Measurements from ENCODE around the gene FAM200A. TPM values are rescaled to one million over a fixed set of nuclear protein-coding genes. Genes with fewer than 3 reads are reported as not detected.
A peak's percentile ranks its signal among the peaks of the same experiment; 100 is the strongest.

Gene FAM200A
- total and polyA plus RNA-seq, 2 of the 4 experiments (the other 2 are of a cell fraction) = 5.9 to 6.0 TPM

DNA sequence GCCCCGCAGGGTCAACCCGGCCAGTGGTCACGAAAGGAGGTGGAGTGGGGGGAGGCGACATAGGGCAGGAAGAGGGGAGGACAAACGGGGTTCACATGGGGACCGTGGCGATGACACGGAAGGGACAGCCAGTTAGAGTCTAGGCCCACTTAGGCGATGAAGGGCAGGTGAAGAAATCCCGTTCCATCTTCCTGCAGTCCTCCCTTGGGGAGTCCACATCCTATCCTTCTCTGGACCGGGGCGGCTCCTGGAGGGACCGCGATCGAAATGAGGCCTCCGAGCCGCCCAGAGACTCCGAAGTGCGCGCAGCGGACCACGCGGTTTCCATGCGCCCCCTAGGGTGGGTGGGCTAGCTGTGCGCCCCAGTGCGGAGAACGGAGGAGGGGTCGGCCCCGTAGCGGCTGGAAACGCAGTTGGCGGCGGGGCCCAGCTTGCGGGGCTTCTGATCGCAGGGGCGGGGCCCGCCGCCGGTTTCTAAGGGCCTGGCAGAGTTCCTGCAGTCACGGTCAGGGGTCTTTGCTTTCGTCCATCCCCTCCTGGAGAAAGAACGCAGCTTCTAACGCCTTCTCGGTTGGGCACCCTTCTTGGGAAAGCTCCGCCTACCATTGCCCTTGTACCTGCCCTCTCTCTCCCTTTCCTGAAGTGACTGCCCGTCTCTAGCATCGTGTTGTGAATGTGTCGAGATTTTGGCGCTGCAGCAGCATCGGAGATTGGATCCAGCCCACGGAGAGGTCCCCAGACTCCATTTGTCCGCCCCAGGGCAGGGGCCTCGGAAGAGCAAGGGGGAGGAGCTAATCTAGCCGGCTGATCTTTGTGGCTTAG is 28.3 kb upstream of the FAM200A start:
- peak; percentile 23 for DNase-seq
- WGBS, 2 experiments (ENCODE audit: extremely low coverage in 2 of 2, insufficient read length in 1 of 2) = 2% methylated on average over 7 of the region's 54 CpGs; no CpG with 5 or more reads in 1 of the 2 experiments
- in situ Hi-C loops (cut with MboI; ENCODE audit: low sequenced_read_pairs) = no loop called here

More for the DNA sequence above, 28.3 kb upstream of the FAM200A start:
- H2BK120ac ChIP-seq (ENCODE audit: low read depth, low read length) = peak overlapping the region; percentile 64; the same call in 1 of the 2 replicates
- H3K27ac ChIP-seq (ENCODE audit: insufficient read depth, low read length) = no peak overlapping the region; the same call in 1 of the 2 replicates
- no peaks in the 10 kb centered on the region for H3K27me3 ChIP-seq (ENCODE audit: control insufficient read depth, insufficient read depth, low read length)
- BruUV-seq (replicated peaks) = no TSS peak
- peak overlapping the region; percentile 68 for H3K4me3 ChIP-seq (ENCODE audit: insufficient read depth, low read depth, low read length)
- dilution Hi-C loops (cut with HindIII; ENCODE audit: low sequenced_read_pairs, unreplicated experiment) = no loop called here
- H3K18ac ChIP-seq (ENCODE audit: low read depth, low read length) = peak overlapping the region; percentile 54; the same call in 1 of the 2 replicates
- CTCF ChIA-PET = interaction anchor here (0.8 to 1.0 kb wide), 2 partner anchors 36 to 55 kb away, joined by 3 to 4 read pairs; no protein-coding TSS in a partner anchor
- H3K14ac ChIP-seq (replicated peaks; ENCODE audit: low read depth, low read length) = peak overlapping the region; percentile 72
- peak overlapping the region; percentile 98 for H3K4me2 ChIP-seq (ENCODE audit: low read depth, low read length)
- H3K9me1 ChIP-seq (ENCODE audit: insufficient read depth, low read length) = no peaks in the 10 kb centered on the region
- POLR2A ChIA-PET (ENCODE audit: unreplicated experiment) = no interaction called here
- H4K20me1 ChIP-seq (ENCODE audit: insufficient read depth, low read length) = peaks cover 4% of the 10 kb centered on the region; the same call in 1 of the 2 replicates
- peaks cover 7 to 14% of the 10 kb centered on the region in 2 experiments for H3K79me1 ChIP-seq (ENCODE audit: low read depth in 1 of 2, low read length in 2 of 2)
- peaks cover 4% of the 10 kb centered on the region; the same call in 1 of the 2 replicates for H3K4me1 ChIP-seq (ENCODE audit: control insufficient read depth, insufficient read depth, low read length)
- peak overlapping the region; percentile 81 for H3K23ac ChIP-seq (ENCODE audit: low read depth, low read length)
- TF ChIP-seq CHD1 (IDR thresholded peaks at IDR 0.05; ENCODE audit: low read depth, low read length) (no peak), MXI1 (IDR thresholded peaks at IDR 0.05; ENCODE audit: borderline replicate concordance, low read depth, low read length) (no peak; the same call in 1 of the 2 replicates), RAD21 (IDR thresholded peaks at IDR 0.05; ENCODE audit: low read length) (peak; percentile 53)
- TF ChIP-seq, protein P1, sequence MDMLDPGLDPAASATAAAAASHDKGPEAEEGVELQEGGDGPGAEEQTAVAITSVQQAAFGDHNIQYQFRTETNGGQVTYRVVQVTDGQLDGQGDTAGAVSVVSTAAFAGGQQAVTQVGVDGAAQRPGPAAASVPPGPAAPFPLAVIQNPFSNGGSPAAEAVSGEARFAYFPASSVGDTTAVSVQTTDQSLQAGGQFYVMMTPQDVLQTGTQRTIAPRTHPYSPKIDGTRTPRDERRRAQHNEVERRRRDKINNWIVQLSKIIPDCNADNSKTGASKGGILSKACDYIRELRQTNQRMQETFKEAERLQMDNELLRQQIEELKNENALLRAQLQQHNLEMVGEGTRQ (IDR thresholded peaks at IDR 0.05; ENCODE audit: low read depth, low read length) = no peak
- TF ChIP-seq, protein P2, sequence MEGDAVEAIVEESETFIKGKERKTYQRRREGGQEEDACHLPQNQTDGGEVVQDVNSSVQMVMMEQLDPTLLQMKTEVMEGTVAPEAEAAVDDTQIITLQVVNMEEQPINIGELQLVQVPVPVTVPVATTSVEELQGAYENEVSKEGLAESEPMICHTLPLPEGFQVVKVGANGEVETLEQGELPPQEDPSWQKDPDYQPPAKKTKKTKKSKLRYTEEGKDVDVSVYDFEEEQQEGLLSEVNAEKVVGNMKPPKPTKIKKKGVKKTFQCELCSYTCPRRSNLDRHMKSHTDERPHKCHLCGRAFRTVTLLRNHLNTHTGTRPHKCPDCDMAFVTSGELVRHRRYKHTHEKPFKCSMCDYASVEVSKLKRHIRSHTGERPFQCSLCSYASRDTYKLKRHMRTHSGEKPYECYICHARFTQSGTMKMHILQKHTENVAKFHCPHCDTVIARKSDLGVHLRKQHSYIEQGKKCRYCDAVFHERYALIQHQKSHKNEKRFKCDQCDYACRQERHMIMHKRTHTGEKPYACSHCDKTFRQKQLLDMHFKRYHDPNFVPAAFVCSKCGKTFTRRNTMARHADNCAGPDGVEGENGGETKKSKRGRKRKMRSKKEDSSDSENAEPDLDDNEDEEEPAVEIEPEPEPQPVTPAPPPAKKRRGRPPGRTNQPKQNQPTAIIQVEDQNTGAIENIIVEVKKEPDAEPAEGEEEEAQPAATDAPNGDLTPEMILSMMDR (conservative IDR thresholded peaks at IDR 0.05; ENCODE audit: low read depth, low read length) = peak; percentile 49
- H2BK20ac ChIP-seq (ENCODE audit: low read depth, low read length) = 0 out of 2 replicates have a peak overlapping the region, but pooled peaks have one; percentile 34
- H4K5ac ChIP-seq (ENCODE audit: low read depth, low read length) = peak overlapping the region; percentile 86
- peak overlapping the region; percentile 10 for H2AK9ac ChIP-seq (replicated peaks; ENCODE audit: low read depth, low read length, poor library complexity)
- peak overlapping the region; percentile 96 for H2AFZ ChIP-seq (replicated peaks; ENCODE audit: low read length, poor library complexity)
- peak overlapping the region; percentile 49; the same call in 1 of the 2 replicates for H4K91ac ChIP-seq (ENCODE audit: insufficient read depth, low read depth, low read length)
- H3K9me3 ChIP-seq (ENCODE audit: control insufficient read depth, insufficient read depth, low read length) = no peaks in the 10 kb centered on the region
- no peaks in the 10 kb centered on the region for H3K36me3 ChIP-seq (ENCODE audit: control insufficient read depth, insufficient read depth, low read length)
- H3K9ac ChIP-seq (ENCODE audit: low read depth, low read length) = peak overlapping the region; percentile 69
- H3K56ac ChIP-seq (ENCODE audit: extremely low read depth, insufficient read depth, low read length) = no peak overlapping the region
- no peak overlapping the region for H2BK15ac ChIP-seq (ENCODE audit: low read depth, low read length)
- H4K8ac ChIP-seq (ENCODE audit: low read depth in 2 of 2, low read length in 2 of 2) = peak overlapping the region; percentile 54 to 85; a peak in 3 of 4 replicates
- peak overlapping the region; percentile 78 for H3K4ac ChIP-seq (ENCODE audit: low read depth, low read length)
- H2BK5ac ChIP-seq (ENCODE audit: low read depth, low read length, poor library complexity, severe bottlenecking) = no peak overlapping the region
- peak overlapping the region; percentile 15; the same call in 1 of the 2 replicates for H2AK5ac ChIP-seq (ENCODE audit: low read depth, low read length)
- ATAC-seq (ENCODE audit: low read depth) = peak; percentile 76
- intact Hi-C loops (cut with micrococcal nuclease) = no loop called here

All from IMR-90 (cell line).